HG03439 (cell line): Measurements from ENCODE around the gene TRIP13.

Experiments
- ATAC-seq: cut with Tn5 transposase; IDR thresholded peaks from one replicate; pipeline ENCODE4 v1.9.1; 2021; ENCODE audit warnings: mild to moderate bottlenecking, moderate library complexity; ENCODE audit not compliant: unreplicated experiment

TRIP13 gene

GRCh38 chr5:854217-854616, 38.5 kb upstream of the TRIP13 start:
- ATAC-seq: no peak

GRCh38 chr5:854966-855743, 37.5 kb upstream of the TRIP13 start:
- ATAC-seq: no peak

- no peak for ATAC-seq
Observed at GRCh38 chr5:855771-856530, 36.7 kb upstream of the TRIP13 start.

DNA sequence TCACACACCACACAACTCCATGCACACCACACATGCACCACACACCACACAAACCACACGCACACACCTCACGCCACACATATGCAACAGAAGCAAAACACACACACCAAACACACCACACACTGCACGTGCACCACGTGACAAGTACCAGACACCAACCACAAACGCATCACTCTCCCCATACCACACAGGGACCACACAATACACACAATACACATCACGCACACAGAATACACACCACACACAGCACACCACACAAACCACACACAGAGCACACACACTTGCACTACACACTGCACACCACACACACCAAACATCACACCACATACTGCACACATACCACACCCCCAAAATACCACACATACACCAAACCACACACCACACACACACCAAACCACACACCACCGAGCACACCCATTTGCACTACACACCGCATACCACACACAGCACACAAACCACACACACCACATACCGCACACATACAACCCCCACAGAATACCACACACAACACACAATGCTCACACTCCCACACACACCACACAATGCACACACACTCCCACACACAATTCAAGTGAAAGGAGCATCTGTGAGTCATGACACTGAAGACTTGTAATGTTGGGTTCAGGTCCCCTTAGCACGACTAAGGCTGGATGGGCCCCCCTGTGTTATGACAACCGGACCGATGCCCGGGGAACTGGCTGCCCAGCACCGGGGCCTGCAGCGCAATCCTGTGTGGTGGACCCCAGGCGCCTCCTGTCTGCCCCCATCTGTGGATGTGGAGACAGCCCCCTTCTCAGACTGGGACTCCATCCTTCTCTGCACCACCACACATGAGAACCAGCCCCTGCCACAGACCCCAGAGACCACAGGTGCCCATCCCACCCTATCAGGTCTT, 35.9 kb upstream of the TRIP13 start:
- ATAC-seq: no peak

DNA sequence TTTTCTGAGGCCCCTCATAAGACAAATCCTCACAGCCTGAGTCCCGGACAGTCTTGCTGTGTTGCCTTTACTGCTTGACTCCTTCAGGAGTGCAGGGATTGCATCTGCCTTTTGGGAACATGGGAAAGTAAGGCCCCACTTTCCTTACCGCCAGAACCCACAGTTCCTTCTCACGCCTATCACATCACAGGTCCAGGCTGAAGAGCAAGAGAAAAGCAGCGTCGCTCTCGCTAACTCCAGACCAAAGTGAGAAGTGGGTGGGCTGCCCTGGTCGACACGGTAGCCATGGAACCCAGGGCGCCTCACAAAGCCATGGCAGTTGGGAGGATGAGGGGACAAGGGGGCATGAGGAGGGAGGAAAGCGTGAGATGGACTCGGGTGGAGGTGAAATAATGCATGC, 34.0 kb upstream of the TRIP13 start:
- no peak for ATAC-seq

GRCh38 chr5:859391-859790, 33.3 kb upstream of the TRIP13 start:
- no peak for ATAC-seq

DNA sequence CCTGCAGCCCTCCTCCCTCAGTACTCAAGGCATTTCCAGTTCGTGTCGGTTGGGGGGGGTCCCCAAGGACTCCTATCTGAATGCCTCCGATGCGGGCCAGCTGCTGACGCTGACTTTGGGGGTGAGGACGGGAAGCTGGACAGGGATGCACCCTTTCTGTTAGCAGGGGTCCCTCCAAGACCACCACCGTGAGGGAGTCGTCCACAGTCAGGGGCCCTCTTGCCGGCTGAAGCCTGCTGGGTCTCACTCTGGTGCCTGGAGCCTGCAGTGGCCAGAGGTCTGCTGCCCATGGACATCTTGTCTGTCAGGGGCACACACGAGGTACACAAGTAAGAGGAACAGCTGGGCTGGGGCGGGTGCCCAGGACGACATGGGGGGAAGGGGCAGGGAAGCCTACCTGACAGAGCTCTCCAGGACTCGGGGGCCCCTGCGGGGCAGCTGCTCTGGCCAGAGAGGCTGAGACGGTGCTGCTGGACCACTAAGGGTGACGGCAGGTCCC, 32.8 kb upstream of the TRIP13 start:
- no peak for ATAC-seq

GRCh38 chr5:860506-861150, 32.1 kb upstream of the TRIP13 start:
- ATAC-seq: no peak

- no peak for ATAC-seq
Observed at GRCh38 chr5:861442-862366, 31.0 kb upstream of the TRIP13 start.

DNA sequence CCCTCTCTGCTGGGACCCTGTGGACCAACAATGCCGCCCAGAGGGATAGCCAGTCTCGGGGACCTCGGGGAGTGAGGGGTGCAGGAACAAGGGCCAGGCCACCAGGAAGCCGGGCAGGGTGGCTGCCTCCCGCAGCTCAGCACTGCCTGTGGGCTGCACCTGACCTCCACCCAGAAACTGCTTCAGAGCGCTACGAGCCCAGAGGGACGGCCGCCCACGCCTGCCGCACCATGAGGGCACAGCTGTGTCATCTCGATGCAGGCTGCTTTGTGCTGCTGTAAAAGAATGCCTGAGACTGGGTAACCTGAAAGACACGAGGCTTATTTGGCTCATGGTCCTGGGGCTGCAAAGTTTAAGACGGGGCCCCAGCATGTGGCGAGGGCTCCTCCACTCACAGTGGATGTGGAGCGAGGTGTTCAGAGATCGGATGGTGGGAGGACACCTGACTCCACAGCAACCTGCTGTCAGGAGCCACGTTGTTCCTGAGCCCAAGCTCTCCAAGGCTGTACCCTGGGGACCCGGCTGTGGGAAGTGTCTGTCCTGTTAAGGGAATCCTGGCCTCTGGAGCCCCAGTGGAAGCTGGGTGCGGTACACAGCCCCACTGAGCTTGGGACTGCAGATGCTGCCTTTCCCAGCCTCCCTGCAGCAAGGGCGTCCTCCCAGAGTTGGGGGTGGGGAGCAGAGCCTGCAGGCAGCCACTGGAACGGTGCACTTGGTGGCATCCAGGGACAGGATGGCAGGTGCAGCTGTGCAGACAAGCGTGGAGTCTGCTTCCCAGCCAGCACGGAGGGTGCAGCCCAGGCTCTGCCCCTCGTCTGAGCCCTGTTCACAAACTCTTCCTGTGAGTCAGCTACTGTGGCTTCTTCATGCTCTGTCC, 30.1 kb upstream of the TRIP13 start:
- no peak for ATAC-seq

DNA sequence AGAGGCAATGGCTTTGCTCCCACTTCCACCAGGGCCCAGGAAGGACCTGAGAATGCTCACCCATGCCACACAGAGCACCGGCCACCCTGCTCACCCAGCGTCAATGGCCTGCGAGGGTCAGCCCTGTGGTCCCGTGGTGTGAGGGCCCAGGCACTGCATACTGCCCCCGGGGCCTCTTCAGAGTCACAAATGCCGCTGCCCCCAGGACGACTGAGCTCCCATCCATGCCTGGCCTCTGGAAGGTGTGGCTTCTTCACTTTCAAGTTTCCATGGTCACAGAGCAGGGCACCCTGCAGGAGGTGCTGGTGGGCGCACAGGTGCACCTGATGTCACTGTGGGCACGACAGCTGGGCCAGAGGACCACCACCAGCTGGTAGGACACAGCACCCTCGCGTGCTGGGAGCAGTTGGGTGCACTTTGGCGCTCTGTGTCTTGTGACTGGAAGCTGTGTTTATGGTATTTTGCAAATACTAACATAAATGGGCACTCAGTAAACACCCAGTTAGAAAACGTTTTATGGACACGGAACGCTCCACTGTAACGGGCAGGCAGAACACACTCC, 29.4 kb upstream of the TRIP13 start:
- ATAC-seq: no peak

DNA sequence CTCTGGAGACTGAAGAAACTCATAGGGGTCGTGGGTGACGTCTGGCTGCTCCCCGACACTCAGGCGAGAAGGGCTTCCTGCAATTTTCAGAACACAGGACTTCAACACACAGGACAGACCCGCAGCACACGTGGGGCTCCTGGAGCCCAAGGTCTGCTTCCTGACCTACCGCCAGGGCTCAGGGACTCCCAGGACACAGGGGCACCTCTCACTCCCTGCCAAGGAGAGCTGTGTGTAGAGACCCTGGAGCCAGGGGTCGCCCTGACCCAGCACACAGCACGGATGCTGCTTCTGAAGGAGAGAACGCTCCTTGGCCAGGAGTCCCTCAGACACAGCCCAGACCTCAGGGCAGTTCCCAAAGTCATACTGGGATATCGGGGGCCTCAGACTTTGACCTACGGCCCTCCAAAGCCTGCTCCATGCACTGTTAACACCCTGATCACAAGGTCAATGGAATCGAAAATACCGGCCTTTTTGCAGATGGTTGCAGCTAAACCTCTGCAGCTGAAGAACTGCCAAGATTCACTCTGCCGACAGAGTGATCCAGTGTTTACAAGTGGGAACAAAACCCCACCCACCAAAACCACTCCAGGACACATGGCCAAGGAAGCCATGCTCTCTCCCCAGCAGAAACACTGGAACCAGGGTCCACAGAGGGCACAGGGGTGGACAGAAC, 28.1 kb upstream of the TRIP13 start:
- no peak for ATAC-seq

DNA sequence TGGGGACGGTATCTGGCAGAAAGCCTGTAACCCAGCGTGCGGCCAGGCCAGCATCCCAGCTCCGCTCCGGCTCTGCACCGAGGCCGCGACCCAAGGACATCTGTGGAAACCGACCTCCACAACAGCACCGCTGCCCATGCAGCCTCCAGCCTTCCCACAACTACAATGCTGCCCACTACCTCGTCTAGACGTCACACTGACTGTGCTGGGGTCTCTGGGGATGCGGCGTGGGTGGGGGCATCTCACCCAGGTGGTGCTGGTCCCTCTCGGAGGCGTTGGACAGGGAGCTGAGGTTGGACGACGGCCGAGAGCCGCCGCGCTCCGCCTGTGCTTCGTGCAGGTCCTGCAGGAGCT, 27.5 kb upstream of the TRIP13 start:
- ATAC-seq: no peak

- no peak for ATAC-seq
Observed at GRCh38 chr5:865771-866170, 26.9 kb upstream of the TRIP13 start.

DNA sequence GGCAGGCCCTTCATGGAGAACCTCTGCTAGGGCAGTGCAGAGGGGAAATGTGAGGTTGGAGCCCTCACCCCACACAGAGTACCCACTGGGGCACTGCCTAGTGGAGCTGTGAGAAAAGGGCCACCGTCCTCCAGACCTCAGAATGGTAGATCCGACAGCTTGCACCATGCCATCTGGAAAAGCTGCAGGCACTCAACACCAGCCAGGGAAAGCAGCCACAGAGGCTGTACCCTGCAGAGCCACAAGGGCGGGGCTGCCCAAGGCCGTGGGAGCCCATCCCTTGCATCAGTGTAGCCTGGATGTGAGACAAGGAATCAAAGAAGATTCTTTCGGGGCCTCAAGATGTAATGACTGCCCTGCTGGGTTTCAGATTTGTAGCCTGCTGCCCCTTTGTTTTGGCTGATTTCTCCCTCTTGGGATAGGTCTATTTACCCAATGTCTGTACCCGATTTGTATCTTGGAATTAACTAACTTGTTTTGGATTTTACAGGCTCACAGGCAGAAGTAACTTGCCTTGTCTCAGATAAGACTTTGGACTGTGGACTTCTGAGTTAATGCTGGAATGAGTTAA, 25.3 kb upstream of the TRIP13 start:
- ATAC-seq: no peak

- ATAC-seq: no peak
Observed at GRCh38 chr5:868428-869135, 24.1 kb upstream of the TRIP13 start.

- ATAC-seq: no peak
Observed at GRCh38 chr5:870956-871355, 21.7 kb upstream of the TRIP13 start.
